T47D (cell line): ENCODE data around the gene PRPF8.

Experiments used
- DNase-seq, 2 experiments: peaks; one replicate each; pipeline versions ENCODE4 v3.0.0 to v3.0.0-alpha.2; 2011 to 2012; ENCODE audit warnings: low read depth in 1 of 2, low spot score in 1 of 2
- JUND ChIP-seq: IDR thresholded peaks from 2 replicates; pipeline ENCODE4 v1.6.1; 2012; ENCODE audit warnings: low read depth
- in situ Hi-C: cut with HindIII; loops from 2 replicates; pipeline ENCODE4 v1.10.0; 2016; ENCODE audit warnings: low sequenced_read_pairs, low pct_unique_long_range_greater_than_20kb

Gene PRPF8

GRCh38 chr17:1616101-1616500, 68.6 kb downstream of the PRPF8 start:
- TF ChIP-seq JUND, result no peak
- in situ Hi-C loops, result no loop called here
- no peak for DNase-seq

- DNase-seq, result no peak
- in situ Hi-C loops, result no loop called here
- no peak for TF ChIP-seq JUND
Observed at GRCh38 chr17:1612400-1612799, 72.3 kb downstream of the PRPF8 start.

GRCh38 chr17:1611715-1612114, 73.0 kb downstream of the PRPF8 start:
- in situ Hi-C loops, result no loop called here
- TF ChIP-seq JUND, result no peak
- no peak for DNase-seq

DNA sequence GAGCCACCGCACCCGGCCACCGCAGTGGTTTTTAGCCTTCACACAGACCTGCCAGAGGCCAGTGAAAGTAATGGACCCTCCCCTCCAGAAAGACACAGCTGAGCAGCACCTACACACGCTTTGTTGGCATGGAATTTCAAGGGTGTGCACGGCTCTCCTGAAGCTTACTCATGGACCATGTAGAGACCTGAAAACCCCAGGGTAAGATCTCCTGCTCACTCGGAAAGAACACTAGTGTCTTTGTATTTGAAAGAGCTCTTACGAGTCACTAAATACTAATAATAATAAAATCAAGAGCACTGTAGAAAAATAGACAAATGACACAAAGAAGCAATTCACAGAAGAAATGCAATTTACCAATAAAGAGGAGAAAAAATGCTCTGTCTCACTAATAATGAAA, 76.0 kb downstream of the PRPF8 start:
- TF ChIP-seq JUND, result no peak
- no peak for DNase-seq
- in situ Hi-C loops, result no loop called here

DNA sequence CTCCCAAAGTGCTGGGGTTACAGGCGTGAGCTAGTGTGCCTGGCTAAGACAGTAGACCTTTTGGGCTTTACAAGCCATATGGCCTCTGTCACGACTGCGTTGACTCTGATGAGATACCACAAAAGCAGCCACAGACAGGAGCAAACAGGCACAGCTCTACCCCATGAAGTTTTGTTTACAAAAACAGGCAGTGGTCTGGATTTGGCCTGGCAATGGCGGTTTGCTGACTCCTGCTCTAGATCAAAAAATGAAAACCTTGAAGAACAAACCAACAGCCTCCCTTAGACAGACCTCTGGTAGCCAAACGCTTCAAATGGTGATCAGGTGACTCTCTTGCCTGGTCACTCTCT, 76.7 kb downstream of the PRPF8 start:
- in situ Hi-C loops, result no loop called here
- TF ChIP-seq JUND, result no peak
- no peak for DNase-seq

DNA sequence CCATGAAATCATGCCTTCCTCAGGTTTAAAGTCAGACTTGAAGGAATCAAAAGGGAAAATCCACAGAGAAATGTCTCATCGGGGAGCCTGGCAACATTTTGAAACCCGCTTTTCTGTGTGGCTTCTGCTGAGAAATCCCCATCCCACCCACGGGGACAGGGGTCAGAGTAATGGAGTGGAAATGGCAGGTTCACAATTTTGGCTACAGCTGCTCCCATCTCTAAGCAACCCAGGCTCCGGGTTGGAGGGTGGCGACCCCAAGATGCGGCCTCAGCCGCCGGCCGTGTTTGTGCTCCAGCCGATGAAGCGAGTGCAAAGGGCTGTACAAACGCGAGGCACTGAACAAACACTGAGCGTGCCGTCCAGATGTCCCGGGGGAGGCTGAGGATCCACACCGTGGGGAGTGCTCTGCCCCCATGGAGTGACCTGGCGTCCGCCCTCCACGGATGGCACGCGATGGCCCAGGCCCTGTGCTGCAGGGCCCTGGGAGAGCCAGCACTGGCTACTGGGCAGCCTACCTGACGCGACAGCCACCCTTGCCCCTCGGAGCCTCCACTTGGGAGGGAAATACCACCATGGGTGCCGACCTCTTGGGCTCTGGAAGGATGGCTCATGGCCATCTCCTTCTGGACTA, 78.2 kb downstream of the PRPF8 start:
- no peak for DNase-seq
- TF ChIP-seq JUND, result no peak
- in situ Hi-C loops, result no loop called here

GRCh38 chr17:1605681-1606351, 78.9 kb downstream of the PRPF8 start:
- no peak for TF ChIP-seq JUND
- DNase-seq, result no peak
- in situ Hi-C loops, result no loop called here

GRCh38 chr17:1604831-1605528, 79.7 kb downstream of the PRPF8 start:
- in situ Hi-C loops, result no loop called here
- DNase-seq, result no peak
- TF ChIP-seq JUND, result no peak

- DNase-seq, result no peak
- TF ChIP-seq JUND, result no peak
- in situ Hi-C loops, result no loop called here
Observed at GRCh38 chr17:1601571-1601970, 83.1 kb downstream of the PRPF8 start.
